ENCODE data around the gene PREP.

GRCh38 chr6:105300090-105300489 lies 102.8 kb downstream of the PREP start:
- TF ChIP-seq SUZ12 (IDR thresholded peaks at IDR 0.05; ENCODE audit: extremely low read depth, insufficient read depth, insufficient read length) (no peak), YY1 (IDR thresholded peaks at IDR 0.05; ENCODE audit: insufficient read depth, insufficient read length) (no peak)

All from NT2/D1 (cell line).